ENCODE measurements around the gene ODR4. TPM values are rescaled to one million over a fixed set of nuclear protein-coding genes. Genes with fewer than 3 reads are reported as not detected.
A peak's percentile ranks its signal among the peaks of the same experiment; 100 is the strongest.
"Not testable (repeated sequence)": the region's sequence is repeated elsewhere in the genome, so short reads cannot be mapped to it uniquely, and the experiment has no call there.

The ODR4 gene
- polyA plus RNA-seq (2012; ENCODE audit: missing spikeins): 11.3 TPM

- peak; percentile 98 for FAIRE-seq
- peak; percentile 67 for DNase-seq (ENCODE audit: insufficient read length)
- TF ChIP-seq POLR2A (IDR thresholded peaks at IDR 0.05; ENCODE audit: low read depth, low read length) (peak; percentile 77), TAF1 (IDR thresholded peaks at IDR 0.05; ENCODE audit: borderline replicate concordance, low read depth, low read length) (peak; percentile 48; the same call in 1 of the 2 replicates), POLR2AphosphoS5 (IDR thresholded peaks at IDR 0.05; ENCODE audit: low read depth, low read length) (peak; percentile 52; the same call in 1 of the 2 replicates)
Measured at GRCh38 chr1:186375152-186375928, at the start of gene ODR4, which contains the start of gene TPR. TSS of gene ODR4 (plus strand) at chr1:186375838. CDS start at chr1:186379786, 3,948 bp downstream. TSS of gene TPR (minus strand) at chr1:186375253. CDS start at chr1:186375028, 225 bp downstream.

GRCh38 chr1:186326009-186326408 is 49.6 kb upstream of the ODR4 start:
- FAIRE-seq (no peak), DNase-seq (ENCODE audit: insufficient read length) (no peak)
- TF ChIP-seq POLR2A (IDR thresholded peaks at IDR 0.05; ENCODE audit: low read depth, low read length) (no peak), POLR2AphosphoS5 (IDR thresholded peaks at IDR 0.05; ENCODE audit: low read depth, low read length) (no peak), TAF1 (IDR thresholded peaks at IDR 0.05; ENCODE audit: borderline replicate concordance, low read depth, low read length) (no peak)

- TF ChIP-seq POLR2AphosphoS5 (IDR thresholded peaks at IDR 0.05; ENCODE audit: low read depth, low read length): no peak
- no peak for TF ChIP-seq TAF1 (IDR thresholded peaks at IDR 0.05; ENCODE audit: borderline replicate concordance, low read depth, low read length)
- no peak for TF ChIP-seq POLR2A (IDR thresholded peaks at IDR 0.05; ENCODE audit: low read depth, low read length)
- FAIRE-seq (peak; percentile 62), DNase-seq (ENCODE audit: insufficient read length) (no peak)
Measured at GRCh38 chr1:186327331-186327730, 48.3 kb upstream of the ODR4 start.

- FAIRE-seq: no peak
- no peak for DNase-seq (ENCODE audit: insufficient read length)
- TF ChIP-seq POLR2A (IDR thresholded peaks at IDR 0.05; ENCODE audit: low read depth, low read length): no peak
- no peak for TF ChIP-seq POLR2AphosphoS5 (IDR thresholded peaks at IDR 0.05; ENCODE audit: low read depth, low read length)
- no peak for TF ChIP-seq TAF1 (IDR thresholded peaks at IDR 0.05; ENCODE audit: borderline replicate concordance, low read depth, low read length)
Measured at GRCh38 chr1:186330758-186331157, 44.9 kb upstream of the ODR4 start.

- DNase-seq (ENCODE audit: insufficient read length): no peak
- no peak for FAIRE-seq
- no peak for TF ChIP-seq TAF1 (IDR thresholded peaks at IDR 0.05; ENCODE audit: borderline replicate concordance, low read depth, low read length)
- TF ChIP-seq POLR2A (IDR thresholded peaks at IDR 0.05; ENCODE audit: low read depth, low read length): no peak
- TF ChIP-seq POLR2AphosphoS5 (IDR thresholded peaks at IDR 0.05; ENCODE audit: low read depth, low read length): no peak
Measured at GRCh38 chr1:186337554-186337953, 38.1 kb upstream of the ODR4 start.

GRCh38 chr1:186340772-186341171 is 34.9 kb upstream of the ODR4 start:
- TF ChIP-seq POLR2AphosphoS5 (IDR thresholded peaks at IDR 0.05; ENCODE audit: low read depth, low read length) (no peak), POLR2A (IDR thresholded peaks at IDR 0.05; ENCODE audit: low read depth, low read length) (no peak), TAF1 (IDR thresholded peaks at IDR 0.05; ENCODE audit: borderline replicate concordance, low read depth, low read length) (no peak)
- no peak for FAIRE-seq

GRCh38 chr1:186347837-186348691 is 27.6 kb upstream of the ODR4 start:
- DNase-seq (ENCODE audit: insufficient read length); FAIRE-seq: not testable (repeated sequence)

More at GRCh38 chr1:186340772-186341171, 34.9 kb upstream of the ODR4 start:
- no peak for DNase-seq (ENCODE audit: insufficient read length)

GRCh38 chr1:186374303-186375151 is 1.1 kb upstream of the ODR4 start:
- peak; percentile 83 for FAIRE-seq
- peak; percentile 9 for DNase-seq (ENCODE audit: insufficient read length)
- TF ChIP-seq POLR2AphosphoS5 (IDR thresholded peaks at IDR 0.05; ENCODE audit: low read depth, low read length): no peak
- no peak for TF ChIP-seq TAF1 (IDR thresholded peaks at IDR 0.05; ENCODE audit: borderline replicate concordance, low read depth, low read length)
- no peak for TF ChIP-seq POLR2A (IDR thresholded peaks at IDR 0.05; ENCODE audit: low read depth, low read length)

GRCh38 chr1:186375929-186376319 is 286 bp downstream of the ODR4 start:
- TF ChIP-seq TAF1 (IDR thresholded peaks at IDR 0.05; ENCODE audit: borderline replicate concordance, low read depth, low read length): no peak
- TF ChIP-seq POLR2AphosphoS5 (IDR thresholded peaks at IDR 0.05; ENCODE audit: low read depth, low read length): no peak
- no peak for TF ChIP-seq POLR2A (IDR thresholded peaks at IDR 0.05; ENCODE audit: low read depth, low read length)
- FAIRE-seq (peak; percentile 38), DNase-seq (ENCODE audit: insufficient read length) (no peak)

GRCh38 chr1:186386725-186387383 is 11.2 kb downstream of the ODR4 start:
- TF ChIP-seq POLR2A (IDR thresholded peaks at IDR 0.05; ENCODE audit: low read depth, low read length) (no peak), POLR2AphosphoS5 (IDR thresholded peaks at IDR 0.05; ENCODE audit: low read depth, low read length) (no peak), TAF1 (IDR thresholded peaks at IDR 0.05; ENCODE audit: borderline replicate concordance, low read depth, low read length) (no peak)
- DNase-seq (ENCODE audit: insufficient read length): no peak
- no peak for FAIRE-seq
